HL-60 (cell line): ENCODE measurements around the gene FAM43B.

Source experiments
- CTCF ChIP-seq: IDR thresholded peaks from one replicate; pipeline ENCODE4 v1.5.1; 2011; ENCODE audit warnings: low read length, control low read depth, inconsistent platforms; ENCODE audit not compliant: insufficient read depth
- SPI1 ChIP-seq: IDR thresholded peaks from 2 replicates; pipeline ENCODE4 v1.6.1; 2012; ENCODE audit warnings: low read depth, mild to moderate bottlenecking, borderline replicate concordance

GRCh38 chr1:20589331-20590278 is 37.2 kb downstream of the FAM43B start:
- no peak for TF ChIP-seq CTCF
- TF ChIP-seq SPI1, result no peak
